IPS-NIHi11 (cell line): ENCODE data around the gene PDE4D.
A peak's percentile ranks its signal among the peaks of the same experiment; 100 is the strongest.
"Not testable (repeated sequence)": the region's sequence is repeated elsewhere in the genome, so short reads cannot be mapped to it uniquely, and the experiment has no call there.

ENCODE experiments used
- DNase-seq: peaks from one replicate; pipeline ENCODE4 v3.0.0; 2012; ENCODE audit warnings: mixed read lengths, low spot score

The PDE4D gene

DNA sequence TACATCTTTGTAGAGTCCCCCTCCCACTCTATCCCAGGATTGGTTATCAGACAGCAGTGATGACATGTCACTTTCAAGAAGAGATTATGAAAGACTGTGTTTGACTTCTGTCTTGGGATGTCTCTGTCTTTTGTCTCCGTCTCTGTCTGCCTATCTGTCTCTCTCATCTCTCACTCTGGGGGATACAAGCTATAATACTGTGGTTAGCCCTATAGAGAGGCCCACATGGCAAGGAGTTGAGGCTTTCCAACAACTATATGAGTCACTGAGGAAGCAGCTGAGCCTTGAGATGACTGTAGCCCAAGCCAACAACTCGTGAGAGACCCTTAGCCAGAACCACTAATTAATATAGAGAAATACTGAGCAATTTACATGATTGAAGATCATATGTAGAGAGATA is 284.8 kb downstream of the PDE4D start:
- DNase-seq = no peak

DNA sequence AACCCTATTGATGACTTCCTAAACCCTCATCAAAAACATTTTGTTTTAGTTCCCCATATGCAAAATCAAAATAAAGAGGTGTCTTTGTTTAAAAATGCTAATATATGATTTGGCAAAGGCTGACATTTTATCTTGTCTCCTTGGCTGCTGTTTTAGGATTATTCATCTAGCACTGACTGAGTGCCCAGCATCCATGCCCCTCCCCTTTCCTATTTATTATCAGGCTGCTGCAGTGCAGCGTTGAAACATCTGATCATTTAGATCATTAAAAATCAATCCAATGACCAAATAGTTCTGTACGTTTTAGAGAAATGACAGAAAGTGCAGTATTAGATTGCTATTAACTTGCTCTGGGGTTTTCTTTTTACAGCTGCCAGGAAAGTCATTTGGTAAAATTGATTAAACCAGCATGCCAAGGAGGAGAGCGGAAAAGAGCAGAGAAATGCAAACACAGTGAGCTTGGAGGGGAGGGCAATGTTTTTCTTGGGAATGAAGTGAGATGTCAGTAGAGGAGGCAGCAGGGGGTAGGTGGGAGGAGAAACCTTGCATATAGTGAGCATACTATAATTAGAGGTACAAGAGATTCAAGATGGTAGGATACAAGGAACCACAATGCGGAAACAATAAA is 286.3 kb downstream of the PDE4D start:
- no peak for DNase-seq

DNA sequence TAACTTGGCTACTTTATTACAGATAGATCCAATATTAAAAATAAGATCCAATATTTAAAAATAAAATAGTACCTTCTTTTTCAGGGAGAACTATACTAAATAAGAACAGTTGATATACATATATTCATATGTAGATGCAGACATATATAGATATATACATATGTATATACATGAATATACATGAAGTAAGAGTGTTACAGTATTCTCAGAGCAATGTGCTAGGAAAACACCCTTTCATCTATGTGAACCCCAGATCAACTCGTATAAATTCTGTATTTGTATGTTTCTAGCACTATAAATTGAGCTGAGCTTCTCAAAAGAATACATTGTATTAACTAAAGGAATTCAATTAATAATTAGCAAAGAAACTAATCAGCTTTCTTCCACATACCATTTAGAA is 287.6 kb downstream of the PDE4D start:
- no peak for DNase-seq

DNA sequence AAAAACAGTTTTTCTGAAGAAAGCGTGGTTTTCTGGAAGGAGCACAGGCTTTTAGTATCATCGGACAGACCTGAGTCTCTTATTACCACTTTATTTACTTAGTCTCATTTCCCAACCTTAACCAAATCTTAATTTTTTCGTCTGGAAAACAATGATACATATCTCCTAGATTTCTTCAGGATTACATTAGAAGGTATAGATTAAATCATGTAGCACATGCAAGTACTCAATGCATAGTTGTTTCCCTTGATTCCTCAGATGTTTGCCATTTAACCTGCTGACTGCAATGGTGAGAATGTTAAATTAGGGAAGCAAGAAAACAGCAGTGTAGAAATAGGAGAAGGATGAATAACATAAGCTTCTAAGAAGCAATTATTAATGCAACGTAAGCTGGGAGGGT is 289.4 kb downstream of the PDE4D start:
- DNase-seq = no peak

DNA sequence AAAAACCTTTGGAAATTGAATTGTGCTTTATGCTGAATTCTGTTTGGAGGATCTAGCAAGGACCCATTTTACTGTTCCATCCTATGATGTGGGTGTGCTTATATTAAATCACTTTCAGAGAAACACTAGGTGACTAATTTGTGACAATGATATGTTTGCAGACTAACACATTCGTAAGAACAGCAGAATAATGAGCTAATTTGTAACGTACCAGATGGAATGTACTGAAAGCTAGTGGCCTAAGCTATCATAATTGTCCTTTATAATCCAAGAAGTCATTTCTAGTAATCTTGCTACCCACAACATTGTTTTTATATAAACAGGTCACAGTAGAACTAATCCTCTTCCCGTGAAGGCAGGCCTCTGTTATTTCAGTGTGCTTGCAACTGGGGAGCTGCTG is 292.5 kb downstream of the PDE4D start:
- DNase-seq = no peak

DNA sequence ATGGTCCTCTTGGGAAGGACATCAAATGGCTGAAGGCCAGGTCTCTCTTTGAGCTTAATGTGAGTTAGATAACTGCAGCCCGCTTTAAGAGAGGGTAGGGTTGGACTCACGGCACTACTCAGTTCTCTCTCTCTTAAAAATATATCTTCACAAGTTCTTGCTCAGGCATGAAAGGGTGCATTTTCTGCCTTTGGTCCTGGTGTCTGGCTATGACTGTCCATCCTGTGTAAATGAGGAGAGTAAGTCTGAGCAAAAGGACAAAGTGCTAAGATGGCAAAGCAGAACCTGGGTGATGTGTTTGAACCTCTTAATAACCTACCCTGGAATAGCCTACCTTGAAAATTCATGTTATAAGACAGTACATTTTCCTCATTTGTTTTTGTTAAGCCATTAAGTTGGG is 293.4 kb downstream of the PDE4D start:
- DNase-seq = no peak

DNA sequence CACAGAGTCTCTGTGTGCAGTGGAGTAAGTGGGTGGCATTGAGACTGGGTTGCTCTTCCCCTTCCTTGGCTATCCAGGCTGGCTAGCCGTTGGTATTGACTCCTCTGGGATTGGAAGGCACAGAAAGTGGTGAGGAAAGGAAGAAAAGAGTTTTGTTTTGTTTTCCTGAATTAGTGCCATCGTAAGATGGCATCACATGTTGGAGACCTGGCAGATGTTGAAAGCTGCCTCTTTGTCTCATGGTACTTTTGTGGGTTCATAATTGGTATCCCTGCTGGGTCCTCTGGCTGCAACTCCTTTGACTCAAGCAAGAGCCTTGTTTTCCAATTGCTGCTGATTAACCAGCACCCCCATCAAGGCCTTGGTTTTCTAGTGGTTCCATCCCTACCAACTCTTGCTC is 293.8 kb downstream of the PDE4D start:
- DNase-seq = no peak

DNA sequence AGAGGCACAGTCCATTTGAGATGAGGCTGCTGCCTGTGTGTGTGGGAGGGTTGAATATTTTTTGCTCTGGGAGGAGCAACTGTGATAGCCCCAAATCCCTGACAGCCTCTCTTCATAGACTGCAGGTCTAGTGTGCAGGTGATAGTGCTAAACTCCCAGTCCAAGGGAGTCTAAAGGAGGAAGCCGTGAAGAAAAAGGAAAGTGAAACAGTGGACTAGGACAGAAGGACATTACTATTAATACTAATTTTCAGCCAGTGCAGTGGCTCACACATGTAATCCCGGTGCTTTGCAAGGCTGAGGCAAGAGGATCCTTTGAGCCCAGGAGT is 295.0 kb downstream of the PDE4D start:
- DNase-seq = no peak

DNA sequence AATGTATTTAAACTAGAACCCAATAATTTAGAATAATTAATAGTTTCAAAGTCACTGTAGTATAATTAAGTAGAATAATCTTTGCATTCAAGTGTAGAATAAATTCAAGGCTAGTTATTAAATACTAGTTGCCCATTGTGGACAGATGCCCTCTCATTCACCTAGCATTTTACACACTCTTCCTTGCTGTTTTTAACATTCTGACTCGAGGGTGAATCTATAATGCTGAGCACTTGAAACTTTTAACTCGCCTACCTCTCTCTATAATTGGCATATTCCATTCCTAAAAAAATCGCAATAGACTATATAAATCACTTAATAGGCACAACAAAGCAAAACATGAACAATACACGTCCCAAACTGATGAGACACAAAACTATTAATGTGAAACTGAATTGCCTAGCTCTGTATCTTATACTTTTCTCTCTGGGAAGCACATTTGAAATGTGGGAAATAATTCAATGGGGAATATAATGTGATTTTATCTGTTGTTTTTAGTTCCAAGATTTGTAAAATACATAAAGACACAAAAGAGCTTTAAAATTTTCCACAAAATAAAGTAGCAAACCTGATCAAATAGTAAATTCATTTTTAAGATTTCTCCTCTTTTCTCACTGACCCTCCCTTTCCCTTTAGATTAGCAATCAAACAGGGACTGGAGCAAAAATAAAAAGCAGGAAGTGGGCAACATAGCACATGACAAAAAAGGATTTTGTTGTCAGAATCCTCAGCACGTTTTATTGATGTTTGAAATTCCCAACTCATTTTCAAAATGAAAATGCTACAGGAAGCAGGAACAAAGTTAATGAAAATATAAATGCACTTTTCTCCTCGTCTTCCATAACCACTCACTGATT is 295.6 kb downstream of the PDE4D start:
- no peak for DNase-seq

DNA sequence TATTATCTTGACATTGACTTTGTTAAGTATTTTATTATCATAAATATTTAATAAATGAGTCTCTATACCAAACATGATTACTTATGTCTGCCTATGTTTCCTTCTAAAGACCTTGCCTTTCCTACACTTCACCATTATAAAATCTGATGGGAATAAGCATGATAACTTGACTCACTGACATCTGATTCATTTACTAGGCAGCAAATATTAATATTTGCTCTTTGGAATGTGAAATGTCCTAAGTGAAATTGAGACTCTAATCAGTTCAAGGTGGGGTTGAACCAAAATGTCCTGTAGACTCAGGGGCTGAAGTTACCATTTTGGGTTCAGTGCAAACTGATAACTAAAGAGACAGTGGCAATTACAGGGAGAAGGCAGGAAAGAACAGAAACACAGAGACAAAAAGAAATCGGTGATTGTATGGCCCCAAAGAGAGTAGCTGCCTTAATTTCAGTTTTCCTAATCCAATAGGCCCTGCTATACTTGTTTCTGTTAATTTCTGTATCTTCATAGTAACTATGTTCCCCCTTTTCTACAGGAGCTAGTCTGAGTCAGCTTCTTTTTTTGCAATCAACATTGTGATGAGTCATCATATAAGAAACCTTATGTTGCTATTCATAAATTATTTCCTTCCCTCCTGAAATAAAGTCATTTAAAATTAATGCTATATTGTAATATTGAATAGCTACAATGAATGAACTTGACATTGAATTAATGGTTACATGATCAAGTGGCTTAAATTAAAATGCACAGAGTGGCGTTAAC is 296.8 kb downstream of the PDE4D start:
- no peak for DNase-seq

DNA sequence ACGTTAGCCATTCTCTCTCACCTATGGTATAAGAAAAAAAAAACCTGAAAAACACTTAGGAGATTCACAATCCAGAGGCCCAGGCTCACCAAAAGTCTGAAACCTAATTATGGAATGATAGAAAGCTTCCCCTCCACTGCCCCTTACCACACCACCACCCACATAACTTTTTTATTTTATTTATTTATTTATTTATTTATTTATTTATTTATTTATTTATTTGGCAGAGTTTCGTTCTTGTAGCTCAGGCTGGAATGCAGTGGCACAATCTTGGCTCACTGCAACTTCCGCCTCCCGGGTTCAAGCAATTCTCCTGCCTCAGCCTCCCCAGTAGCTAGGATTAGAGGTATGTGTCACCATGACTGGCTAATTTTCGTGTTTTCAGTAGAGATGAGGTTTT is 299.4 kb downstream of the PDE4D start:
- not testable (repeated sequence) for DNase-seq

DNA sequence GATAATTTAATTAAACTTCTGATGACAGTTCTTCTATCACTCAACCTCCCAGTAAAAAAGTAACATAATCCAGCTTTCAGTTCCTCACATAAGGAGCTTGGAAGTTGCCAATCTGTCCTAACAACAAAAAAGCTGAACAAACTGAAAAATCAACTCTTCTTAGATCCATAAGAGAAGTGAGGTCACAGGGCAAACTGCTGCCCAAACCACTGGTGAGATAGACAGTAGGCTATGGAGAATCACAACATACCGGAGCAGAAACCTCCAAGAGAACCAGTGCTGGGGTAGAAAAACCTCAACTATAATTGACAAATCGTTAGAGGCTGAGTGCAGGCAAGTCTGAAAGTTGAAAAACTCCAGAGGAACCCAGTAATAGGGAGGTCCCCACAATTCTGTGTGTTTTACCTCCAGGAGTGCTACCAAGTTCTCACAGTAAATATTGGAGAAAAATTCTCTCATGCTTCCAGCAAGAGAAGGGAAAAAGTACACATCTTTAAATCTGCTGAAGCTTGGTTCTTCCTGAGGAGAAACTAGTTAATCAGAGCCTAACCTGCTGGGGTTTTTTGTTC is 300.0 kb downstream of the PDE4D start:
- no peak for DNase-seq

DNA sequence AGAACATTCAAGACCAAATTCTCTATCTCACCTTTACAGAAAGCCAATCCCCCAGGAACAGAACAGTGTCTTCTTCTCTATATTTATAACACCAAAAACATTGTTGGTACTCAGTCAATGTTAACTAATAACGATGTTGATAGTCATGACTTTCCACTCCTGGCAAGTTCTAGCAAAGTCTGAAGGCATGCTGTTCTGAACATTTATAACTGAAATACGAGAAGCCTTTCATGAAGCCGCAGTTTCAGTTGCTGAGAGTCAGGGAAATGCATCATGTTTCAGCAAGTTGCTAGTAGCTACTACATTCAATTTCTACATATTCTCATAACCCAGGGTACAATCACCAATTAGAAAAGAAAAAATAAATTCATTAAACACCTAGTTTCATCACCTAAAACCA is 301.4 kb downstream of the PDE4D start:
- DNase-seq = peak; percentile 17

DNA sequence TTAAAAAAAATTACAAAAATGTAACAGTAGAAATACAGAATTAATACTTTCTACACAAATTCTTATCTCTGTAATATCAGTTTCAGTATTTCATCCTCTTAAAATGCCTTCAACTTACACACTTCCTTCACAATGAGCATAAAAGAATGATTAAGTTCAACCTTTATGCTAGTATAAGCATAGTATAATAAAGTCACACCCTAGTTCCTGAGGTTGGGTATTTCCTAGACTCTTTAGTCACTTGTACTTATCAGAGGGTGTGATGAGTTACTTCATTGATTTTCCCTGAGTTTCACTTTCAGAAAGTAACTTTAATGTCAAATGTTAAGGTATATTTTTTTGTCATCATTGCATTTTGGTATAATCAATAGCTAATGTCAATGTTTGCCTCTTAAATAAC is 302.4 kb downstream of the PDE4D start:
- DNase-seq = no peak

DNA sequence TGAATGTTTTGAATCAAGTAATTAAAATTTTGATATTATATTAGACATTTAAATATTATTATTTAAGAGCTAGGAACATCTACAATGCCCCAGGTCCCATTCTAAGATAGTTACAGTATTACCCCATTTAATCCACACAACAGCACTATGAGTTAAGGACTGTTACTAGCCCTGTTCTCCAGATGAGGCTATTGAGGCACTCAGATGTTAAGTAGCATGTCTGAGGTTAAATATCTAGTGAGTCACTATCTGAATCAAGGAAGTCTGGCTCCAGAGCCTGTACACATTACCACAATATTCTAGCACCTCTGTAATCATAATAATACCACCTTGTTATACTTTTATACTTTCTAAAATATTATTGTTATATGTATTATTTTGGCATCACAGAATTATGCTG is 304.6 kb downstream of the PDE4D start:
- DNase-seq = no peak

DNA sequence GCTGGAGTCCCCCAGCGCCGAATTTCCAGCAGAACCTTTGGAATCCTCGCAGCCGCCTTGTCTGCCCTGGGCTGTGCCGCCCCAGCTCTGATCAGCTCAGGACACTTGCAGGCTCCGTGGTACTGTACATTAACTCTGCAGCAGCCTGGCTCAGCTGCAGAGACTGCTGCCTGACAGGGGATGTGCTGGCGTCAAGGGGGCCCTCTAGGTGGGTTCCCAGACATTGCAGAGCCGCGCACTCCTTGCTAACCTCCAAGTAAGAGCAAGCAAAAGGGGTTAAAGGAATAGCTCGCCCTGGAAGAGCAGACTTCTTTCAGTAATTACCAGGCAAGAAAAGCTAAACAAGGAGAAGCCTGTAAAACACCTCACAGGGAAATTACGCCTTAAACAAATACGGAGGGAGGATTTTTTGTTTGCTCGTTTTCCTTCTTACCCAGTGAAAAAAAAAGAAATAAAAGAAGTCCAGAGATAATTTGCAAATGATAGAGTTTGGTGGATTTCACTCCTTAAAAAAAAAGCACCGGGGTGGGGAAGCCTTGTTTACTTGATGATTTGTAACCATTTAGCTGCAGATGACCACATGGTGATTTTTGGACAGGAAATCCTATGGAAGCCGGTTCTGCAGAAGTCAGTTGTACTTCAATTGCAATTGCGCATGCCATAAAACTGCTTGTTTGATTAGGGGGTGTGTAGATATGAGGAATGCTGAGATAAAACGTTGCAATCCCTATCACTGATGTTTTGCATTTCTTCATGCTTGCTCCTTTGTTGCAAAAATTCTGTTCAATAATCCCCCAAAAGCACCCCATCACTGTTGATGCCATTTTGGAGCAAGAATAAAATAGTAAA is 305.8 kb downstream of the PDE4D start:
- peak; percentile 63 for DNase-seq

DNA sequence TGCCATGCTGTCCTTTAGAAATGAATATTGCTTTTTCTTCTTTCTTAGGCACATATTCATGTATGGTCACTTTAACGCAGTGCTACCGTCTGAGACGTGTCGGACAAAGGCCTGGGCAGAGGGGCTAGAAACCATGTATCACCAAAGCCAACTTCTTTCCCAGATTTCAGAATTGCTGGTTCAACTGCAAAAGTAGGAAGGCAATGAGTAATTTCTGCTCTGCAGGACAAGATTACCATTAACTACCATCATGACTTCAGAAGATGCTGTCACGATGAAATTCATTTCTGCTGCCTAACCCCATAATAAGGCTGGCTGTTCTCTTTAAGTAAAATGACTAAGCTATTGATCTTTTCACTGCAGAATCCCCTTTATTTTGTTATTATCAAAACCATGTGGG is 306.7 kb downstream of the PDE4D start:
- DNase-seq = no peak

DNA sequence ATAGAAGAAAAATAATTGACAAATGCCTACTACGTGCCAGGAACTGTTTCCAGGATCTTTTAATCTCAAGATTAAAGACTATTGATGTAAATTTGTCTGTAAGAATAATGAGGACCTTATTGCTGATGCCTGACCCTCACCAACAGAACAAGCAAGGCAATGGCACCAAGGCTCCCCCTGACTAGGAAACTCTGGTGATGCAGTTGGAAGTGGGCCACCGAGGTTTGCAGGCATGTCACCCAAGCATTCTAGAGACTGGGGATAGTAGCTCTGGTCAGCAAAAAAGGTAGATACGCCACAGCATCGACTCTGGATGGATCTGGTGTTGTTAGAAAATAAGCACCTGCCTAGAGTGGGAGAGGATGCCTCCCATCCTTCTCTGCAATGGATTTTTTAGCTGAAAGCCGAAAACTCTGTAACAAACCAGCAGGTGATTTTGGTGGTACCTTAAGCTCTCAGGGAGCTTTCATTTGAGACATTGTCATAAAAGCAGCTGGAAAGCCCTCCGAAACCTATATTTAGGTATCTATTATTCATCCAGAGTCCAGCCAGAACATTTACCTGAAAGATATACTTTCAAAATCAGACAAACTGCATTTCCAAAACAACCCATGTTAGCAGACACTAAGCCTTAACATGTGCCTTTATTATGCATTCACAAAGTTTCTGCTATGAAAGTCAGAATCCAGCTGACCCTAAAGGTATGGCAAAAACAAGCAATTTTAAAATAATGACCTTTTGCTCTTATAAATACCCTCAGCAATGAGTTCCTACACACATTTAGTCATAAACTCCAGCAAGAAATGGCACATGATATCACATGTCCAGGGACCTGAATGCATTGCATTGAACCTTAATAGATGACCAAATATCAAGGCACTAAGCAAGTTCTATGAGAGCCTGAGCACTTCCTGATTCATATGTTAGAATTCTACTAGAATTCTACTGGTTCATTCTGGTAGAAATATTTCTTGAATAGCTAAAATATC is 308.4 kb downstream of the PDE4D start:
- no peak for DNase-seq

DNA sequence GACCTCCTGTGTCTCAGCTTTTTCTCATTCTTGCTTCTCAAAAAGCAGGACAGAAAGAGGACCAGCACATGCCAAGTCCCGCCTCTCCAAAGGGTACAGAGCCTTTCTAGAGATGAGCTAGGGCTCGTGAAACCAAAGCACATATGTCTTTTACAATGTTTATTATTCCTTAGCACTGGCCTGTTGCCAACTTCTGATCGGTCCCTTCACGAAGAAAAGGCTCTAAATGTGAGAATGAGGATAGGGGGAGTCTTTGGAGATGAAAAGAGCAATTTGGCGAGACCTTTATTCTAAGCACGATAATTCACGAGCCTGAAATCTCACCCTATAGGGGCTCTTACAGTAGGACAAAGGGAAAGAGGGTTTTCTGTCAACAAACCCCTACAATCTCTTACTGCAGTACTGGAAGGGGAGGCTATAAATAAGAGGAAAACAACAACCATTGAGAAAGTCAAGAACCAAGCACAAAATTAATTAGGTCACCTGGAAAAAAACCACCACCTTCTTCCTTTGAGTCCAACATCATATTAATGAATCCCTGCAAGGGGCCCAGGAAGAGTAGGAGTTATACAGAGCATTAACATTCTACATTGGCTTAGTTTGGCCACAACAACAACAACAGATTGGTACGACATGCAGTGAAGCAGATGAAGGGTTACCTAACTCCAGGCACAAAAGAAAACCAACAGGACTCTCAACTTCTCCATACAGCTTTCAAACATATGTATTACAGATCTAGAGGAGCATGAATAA is 309.5 kb downstream of the PDE4D start:
- no peak for DNase-seq
